GM12892 (cell line): ENCODE data around the gene MT1M.

Source experiments
- POLR2A ChIP-seq: IDR thresholded peaks from 2 replicates; pipeline ENCODE4 v1.6.1; 2011; ENCODE audit warnings: low read depth, low read length, control low read depth
- POLR2AphosphoS5 ChIP-seq: IDR thresholded peaks from 2 replicates; pipeline ENCODE4 v1.6.1; 2011; ENCODE audit warnings: low read depth, low read length, control low read depth
- TAF1 ChIP-seq: IDR thresholded peaks from 2 replicates; pipeline ENCODE4 v1.6.1; 2011; ENCODE audit warnings: low read depth, mild to moderate bottlenecking, control low read depth, low read length, borderline replicate concordance

DNA sequence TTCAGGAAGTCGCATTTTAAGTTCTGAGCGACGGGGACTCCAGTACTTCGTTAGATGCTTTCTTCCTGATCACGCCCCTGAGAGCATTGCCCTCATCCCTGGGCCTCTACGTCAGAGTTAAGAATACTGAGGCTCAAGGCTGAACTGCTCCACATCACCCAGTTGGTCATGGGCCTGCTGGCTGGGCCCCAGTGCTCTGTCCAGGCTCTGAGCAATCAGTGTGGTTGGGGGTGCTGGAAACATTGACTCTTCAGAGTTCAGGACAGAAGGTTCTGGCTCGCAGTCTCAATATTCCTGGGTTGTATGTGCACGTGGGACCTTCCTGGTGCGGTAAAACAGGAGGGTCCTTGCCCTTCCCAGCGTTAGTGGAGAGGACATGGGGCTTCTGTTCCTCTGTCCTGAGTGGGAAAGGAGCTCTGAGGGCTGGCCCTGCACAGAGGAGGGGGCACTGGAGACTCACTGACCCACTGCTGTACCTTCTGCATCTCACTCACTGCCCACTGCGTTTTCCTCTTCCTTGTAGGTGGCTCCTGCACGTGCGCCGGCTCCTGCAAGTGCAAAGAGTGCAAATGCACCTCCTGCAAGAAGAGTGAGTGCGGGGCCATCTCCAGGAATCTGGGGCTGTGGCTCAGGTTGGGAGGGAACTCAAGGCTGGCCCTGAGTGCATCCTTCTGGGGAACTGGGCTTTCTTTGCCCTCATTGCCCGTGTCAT lies 6.4 kb upstream of the MT1M start:
- no peak for TF ChIP-seq POLR2AphosphoS5
- TF ChIP-seq POLR2A: no peak
- TF ChIP-seq TAF1: no peak
